Stimulated activated memory B cell treated with anti-CD40 and anti-IgM and Interleukin-4, amounts not matched to agents 10 μg/mL and 1 μg/mL and 100 μg/mL, for 72 hours (primary cell): Measurements from ENCODE around the gene GALNT1.

Experiments
- ATAC-seq: fragments of 150-1000 bp; cut with Tn5 transposase; 2 replicates; pipeline ENCODE4 v1.10.0; 2021
- H3K27ac Mint-ChIP-seq: one replicate; pipeline ENCODE4 v1.8.0; 2022; ENCODE audit warnings: mild to moderate bottlenecking, mixed read lengths
- H3K27me3 Mint-ChIP-seq: one replicate; pipeline ENCODE4 v1.8.0; 2022; ENCODE audit warnings: mixed read lengths
- H3K36me3 Mint-ChIP-seq: one replicate; pipeline ENCODE4 v1.8.0; 2022; ENCODE audit warnings: mixed read lengths
- H3K4me1 Mint-ChIP-seq: one replicate; pipeline ENCODE4 v1.8.0; 2022; ENCODE audit warnings: mixed read lengths
- H3K4me3 Mint-ChIP-seq: one replicate; pipeline ENCODE4 v1.8.0; 2022; ENCODE audit warnings: mild to moderate bottlenecking, moderate library complexity, mixed read lengths
- H3K9me3 Mint-ChIP-seq: one replicate; pipeline ENCODE4 v1.8.0; 2022; ENCODE audit warnings: mixed read lengths

Gene GALNT1

DNA sequence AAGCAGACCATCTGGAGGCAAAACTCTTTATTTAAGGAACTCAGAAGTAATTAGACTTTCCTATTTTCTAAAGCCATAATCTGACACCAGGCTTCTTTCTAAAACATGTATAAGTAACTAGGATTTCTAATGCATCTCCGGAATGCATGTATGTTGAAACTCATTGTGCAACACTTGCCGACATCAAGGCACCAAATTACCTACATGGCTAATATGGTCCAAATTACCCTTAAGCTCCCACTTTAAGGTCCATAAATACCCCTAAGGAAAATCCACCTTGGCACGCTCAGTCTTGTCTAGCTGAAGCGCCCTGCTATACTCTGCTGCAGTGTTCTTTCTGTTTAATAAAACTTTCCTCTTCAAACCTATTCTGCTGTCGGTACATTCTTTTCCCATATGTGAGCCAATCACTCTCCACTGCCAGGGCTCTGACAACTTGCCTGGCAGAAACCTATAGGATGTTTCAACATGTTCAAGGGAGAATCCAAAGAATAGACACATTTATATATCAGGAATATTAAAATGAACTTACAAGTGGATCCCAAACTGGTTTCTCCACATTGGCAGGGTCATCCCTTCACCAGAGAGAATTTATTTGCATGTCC is 171.9 kb downstream of the GALNT1 start:
- Mint-ChIP-seq H3K27me3 (peaks cover 11% of the 10 kb centered on the region), H3K4me3 (no peak overlapping the region), H3K9me3 (no peaks in the 10 kb centered on the region), H3K36me3 (no peaks in the 10 kb centered on the region), H3K27ac (no peak overlapping the region), H3K4me1 (peaks cover 4% of the 10 kb centered on the region)
- no peak for ATAC-seq

DNA sequence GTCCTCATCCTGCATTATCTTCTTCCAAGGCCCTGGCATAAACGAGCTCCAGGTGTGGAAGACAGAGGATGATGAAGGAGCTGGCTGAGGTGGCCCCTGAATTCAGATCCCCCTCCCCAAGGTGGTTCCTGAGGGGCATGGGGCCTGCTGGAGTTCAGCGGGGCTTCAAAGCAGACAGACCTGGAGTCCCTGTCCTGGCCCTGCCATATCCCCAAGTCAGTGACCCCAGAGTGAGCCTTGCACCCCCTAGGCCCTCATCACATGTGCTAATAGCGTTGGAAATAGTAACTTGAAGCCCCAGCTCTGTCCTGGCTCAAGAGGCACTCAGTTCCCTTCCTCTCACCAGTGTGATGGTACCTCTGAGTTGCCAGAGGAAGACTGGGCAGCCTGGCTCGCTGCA is 172.9 kb downstream of the GALNT1 start:
- no peaks in the 10 kb centered on the region for H3K36me3 Mint-ChIP-seq
- no peak overlapping the region for H3K27ac Mint-ChIP-seq
- H3K9me3 Mint-ChIP-seq: no peaks in the 10 kb centered on the region
- no peak for ATAC-seq
- peaks cover 12% of the 10 kb centered on the region for H3K27me3 Mint-ChIP-seq
- peaks cover 4% of the 10 kb centered on the region for H3K4me1 Mint-ChIP-seq
- H3K4me3 Mint-ChIP-seq: no peak overlapping the region

DNA sequence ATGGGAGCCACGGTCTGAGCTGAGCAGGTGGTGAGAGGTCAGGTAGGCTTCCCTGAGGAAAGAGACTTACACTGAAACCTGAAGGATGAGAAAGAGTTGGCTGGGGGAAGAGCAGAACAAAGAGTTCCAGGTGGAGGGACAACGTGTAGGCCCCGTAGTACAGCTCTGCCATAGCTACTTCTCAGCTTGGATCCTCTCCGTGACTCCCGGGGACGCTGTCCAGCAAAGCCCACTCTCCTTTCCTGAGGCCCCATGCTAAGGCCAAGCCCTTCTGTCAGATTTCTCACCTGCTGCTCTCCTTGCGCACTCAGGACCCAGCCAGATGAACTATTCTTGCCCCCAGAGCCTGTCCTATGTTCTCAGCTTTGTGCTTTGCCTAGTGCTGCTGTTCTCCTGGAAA is 173.8 kb downstream of the GALNT1 start:
- Mint-ChIP-seq H3K9me3 (peaks cover 3% of the 10 kb centered on the region), H3K27me3 (peaks cover 21% of the 10 kb centered on the region), H3K36me3 (no peaks in the 10 kb centered on the region), H3K4me3 (no peak overlapping the region), H3K4me1 (peaks cover 4% of the 10 kb centered on the region), H3K27ac (no peak overlapping the region)
- ATAC-seq: peak; percentile 39

DNA sequence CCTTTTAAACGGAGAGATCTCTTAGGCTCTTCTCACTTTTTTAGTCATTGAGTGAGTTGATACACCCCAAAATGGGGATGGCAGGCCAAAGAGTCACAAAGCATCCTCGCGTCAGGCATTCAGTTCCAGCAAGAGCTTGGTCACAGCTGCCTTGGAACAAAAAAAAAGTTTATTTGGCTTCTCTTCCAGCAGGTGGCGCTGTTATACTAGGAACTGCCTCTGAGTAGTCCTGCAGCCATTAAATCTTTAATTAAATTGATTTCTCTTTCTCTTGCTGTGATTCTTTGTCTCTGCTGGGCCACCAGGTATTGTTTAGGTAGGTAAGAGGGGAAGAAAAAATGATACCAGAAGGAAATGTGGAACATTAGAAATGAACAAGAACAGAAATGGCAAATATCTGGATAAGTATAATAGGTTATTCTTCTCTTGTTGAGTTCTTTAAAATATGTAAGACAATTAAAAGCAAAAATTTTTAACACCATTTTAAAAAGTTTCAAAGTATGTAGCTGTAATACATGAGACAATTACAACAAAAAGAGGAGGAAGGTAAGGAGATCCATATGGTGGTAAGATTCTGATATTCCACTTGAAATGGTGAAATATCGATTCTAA is 175.1 kb downstream of the GALNT1 start:
- peaks cover 23% of the 10 kb centered on the region for H3K27me3 Mint-ChIP-seq
- H3K27ac Mint-ChIP-seq: no peak overlapping the region
- no peak overlapping the region for H3K4me3 Mint-ChIP-seq
- ATAC-seq: peak; percentile 65
- H3K4me1 Mint-ChIP-seq: peaks cover 4% of the 10 kb centered on the region
- peaks cover 3% of the 10 kb centered on the region for H3K9me3 Mint-ChIP-seq
- H3K36me3 Mint-ChIP-seq: no peaks in the 10 kb centered on the region
